Measurements from ENCODE around the gene CDC42BPB.

CDC42BPB gene

GRCh38 chr14:102971836-102972606 is 85.3 kb downstream of the CDC42BPB start:
- no peak for DNase-seq (ENCODE audit: low read depth)
- TF ChIP-seq CTCF (IDR thresholded peaks at IDR 0.05; ENCODE audit: low read length, missing control alignments), result no peak
- no peak overlapping the region for H3K4me3 ChIP-seq (replicated peaks; ENCODE audit: low read depth, low read length)

GRCh38 chr14:102971314-102971713 is 86.0 kb downstream of the CDC42BPB start:
- no peak for DNase-seq (ENCODE audit: low read depth)
- no peak overlapping the region for H3K4me3 ChIP-seq (replicated peaks; ENCODE audit: low read depth, low read length)
- TF ChIP-seq CTCF (IDR thresholded peaks at IDR 0.05; ENCODE audit: low read length, missing control alignments), result no peak

- no peak overlapping the region for H3K4me3 ChIP-seq (replicated peaks; ENCODE audit: low read depth, low read length)
- no peak for TF ChIP-seq CTCF (IDR thresholded peaks at IDR 0.05; ENCODE audit: low read length, missing control alignments)
- no peak for DNase-seq (ENCODE audit: low read depth)
Observed at GRCh38 chr14:102970496-102970895, 86.9 kb downstream of the CDC42BPB start.

- H3K4me3 ChIP-seq (replicated peaks; ENCODE audit: low read depth, low read length), result no peak overlapping the region
- no peak for DNase-seq (ENCODE audit: low read depth)
- TF ChIP-seq CTCF (IDR thresholded peaks at IDR 0.05; ENCODE audit: low read length, missing control alignments), result no peak
Observed at GRCh38 chr14:102969901-102970300, 87.4 kb downstream of the CDC42BPB start.

- DNase-seq (ENCODE audit: low read depth), result no peak
- H3K4me3 ChIP-seq (replicated peaks; ENCODE audit: low read depth, low read length), result no peak overlapping the region
- TF ChIP-seq CTCF (IDR thresholded peaks at IDR 0.05; ENCODE audit: low read length, missing control alignments), result no peak
Observed at GRCh38 chr14:102969060-102969791, 88.1 kb downstream of the CDC42BPB start.

- TF ChIP-seq CTCF (IDR thresholded peaks at IDR 0.05; ENCODE audit: low read length, missing control alignments), result no peak
- no peak for DNase-seq (ENCODE audit: low read depth)
- H3K4me3 ChIP-seq (replicated peaks; ENCODE audit: low read depth, low read length), result no peak overlapping the region
Observed at GRCh38 chr14:102968306-102968705, 89.0 kb downstream of the CDC42BPB start.

Measured in fibroblast of pulmonary artery (primary cell).